Measurements from ENCODE around the gene OSCAR.

Gene OSCAR

DNA sequence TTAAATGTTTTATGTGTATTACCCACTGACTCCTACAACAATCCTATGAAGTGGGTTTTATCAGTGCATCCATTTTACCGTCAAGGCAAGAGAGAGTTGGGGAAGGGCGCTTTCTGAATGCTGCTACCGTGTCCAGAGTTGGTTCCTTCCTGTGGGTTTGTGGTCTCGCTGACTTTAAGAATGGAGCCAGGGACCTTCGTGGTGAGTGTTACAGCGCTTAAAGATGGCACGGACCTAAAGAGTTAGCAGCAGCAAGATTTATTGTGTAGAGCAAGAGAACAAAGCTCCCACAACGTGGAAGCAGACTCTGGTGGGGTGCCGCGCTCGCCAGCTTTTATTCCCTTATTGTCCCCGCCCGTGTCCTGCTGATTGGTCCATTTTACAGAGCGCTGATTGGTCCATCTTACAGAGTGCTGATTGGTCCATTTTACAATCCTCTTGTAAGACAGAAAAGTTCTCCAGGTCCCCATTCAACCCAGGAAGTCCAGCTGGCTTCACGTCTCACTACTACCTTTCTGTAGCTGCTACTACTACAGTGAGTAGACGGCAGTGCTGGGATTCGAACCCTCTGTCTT is 6.1 kb downstream of the OSCAR start:
- no peak for DNase-seq (ENCODE audit: low spot score)

GRCh38 chr19:54084410-54084809 is 16.2 kb downstream of the OSCAR start:
- DNase-seq (ENCODE audit: low spot score) = no peak

- no peak for DNase-seq (ENCODE audit: low spot score)
These were observed 19.6 kb downstream of the OSCAR start, which contains the start of gene TARM1 for GRCh38 chr19:54081032-54081431. TARM1 (minus strand) TSS chr19:54081365; CDS start chr19:54081340, 25 bp downstream.

GRCh38 chr19:54077334-54077733 is 23.3 kb downstream of the OSCAR start:
- no peak for DNase-seq (ENCODE audit: low spot score)

- DNase-seq (ENCODE audit: low spot score) = no peak
These were observed 25.8 kb downstream of the OSCAR start for GRCh38 chr19:54074851-54075250.

- DNase-seq (ENCODE audit: low spot score) = no peak
These were observed 26.8 kb downstream of the OSCAR start for GRCh38 chr19:54073829-54074228.

DNA sequence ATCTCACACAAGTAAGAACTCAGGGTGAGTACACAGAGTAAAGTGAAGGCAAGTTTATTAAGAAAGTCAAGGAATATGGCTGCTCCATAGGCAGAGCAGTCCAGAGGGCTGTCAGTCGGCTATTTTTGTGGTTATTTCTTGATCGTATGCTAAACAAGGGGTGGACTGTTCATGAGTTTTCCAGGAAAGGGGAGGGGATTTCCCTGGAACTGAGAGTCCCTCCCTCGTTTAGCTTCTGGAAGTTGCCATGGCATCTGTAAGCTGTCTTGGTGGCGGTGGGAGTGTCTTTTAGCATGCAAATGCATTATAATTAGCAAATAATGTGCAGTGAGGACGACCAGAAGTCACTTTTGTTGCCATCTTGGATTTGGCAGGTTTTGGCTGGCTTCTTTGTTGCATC is 31.1 kb downstream of the OSCAR start:
- DNase-seq (ENCODE audit: low spot score) = no peak

DNA sequence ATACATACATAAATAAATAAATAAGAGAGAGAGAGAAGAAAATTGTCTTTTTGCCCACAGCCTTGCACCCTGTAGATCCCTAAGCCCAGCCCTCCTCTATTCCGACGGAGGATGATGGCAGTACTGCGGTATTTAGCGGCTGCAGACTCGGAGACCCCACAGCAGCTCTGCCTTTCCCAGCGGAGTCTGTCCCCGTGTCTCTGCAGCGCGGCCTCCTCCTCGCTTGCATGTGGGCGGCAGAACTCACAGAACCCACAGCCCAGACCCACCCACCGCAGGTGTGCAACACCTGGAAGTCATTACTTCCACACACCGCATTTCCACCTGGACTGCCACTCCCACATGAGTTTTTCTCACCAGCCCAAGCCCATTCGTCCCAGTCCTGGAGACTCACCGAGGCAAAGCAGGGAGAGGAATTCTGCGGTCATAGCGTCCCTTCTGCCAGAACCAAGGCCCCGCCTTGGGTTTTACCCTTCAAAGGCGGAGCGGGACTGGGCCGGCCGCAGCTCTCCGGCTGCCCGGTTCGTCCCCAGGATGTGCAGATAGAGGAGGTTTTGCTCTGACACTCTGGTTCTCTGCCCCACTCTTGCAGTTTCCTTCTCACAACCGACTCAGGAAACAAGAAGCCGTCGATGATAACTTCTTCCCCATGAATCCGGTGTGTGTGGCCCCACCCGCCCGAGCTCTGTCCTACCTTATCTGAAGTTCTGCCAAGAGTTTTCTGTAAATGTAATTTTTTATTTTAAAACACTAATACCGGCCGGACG is 37.1 kb downstream of the OSCAR start, which contains the start of gene VSTM1:
Gene VSTM1 (minus strand): TSS at position 548 of the 767 bp plus-strand sequence. CDS start 120 bp downstream, at position 428.
- DNase-seq (ENCODE audit: low spot score) = no peak

DNA sequence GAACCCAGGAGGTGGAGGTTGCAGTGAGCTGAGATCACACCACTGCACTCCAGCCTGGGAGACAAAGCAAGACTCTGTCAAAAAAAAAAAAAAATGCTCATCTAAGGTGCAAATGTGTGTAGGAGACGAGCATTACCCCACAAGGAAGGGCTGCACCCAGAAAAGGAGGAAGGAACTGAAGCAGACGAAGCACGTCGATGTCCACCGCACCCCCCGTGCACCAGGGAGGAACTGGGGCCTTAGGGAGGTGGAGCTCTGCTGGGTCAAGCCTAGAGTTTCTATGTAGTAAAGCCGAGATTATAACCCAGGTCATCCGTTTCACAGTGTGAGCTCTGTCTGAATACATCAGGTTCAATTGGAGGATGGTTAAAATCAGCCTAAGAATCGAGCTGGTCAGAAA is 38.0 kb downstream of the OSCAR start:
- DNase-seq (ENCODE audit: low spot score) = no peak

- DNase-seq (ENCODE audit: low spot score) = no peak
These were observed 53.0 kb downstream of the OSCAR start for GRCh38 chr19:54047616-54048015.

GRCh38 chr19:54045771-54046170 is 54.8 kb downstream of the OSCAR start:
- no peak for DNase-seq (ENCODE audit: low spot score)

Measured in left forelimb (tissue), 1 donor.